C4-2B (cell line): ENCODE measurements around the gene ATOSB.
"Not testable (repeated sequence)": the region's sequence is repeated elsewhere in the genome, so short reads cannot be mapped to it uniquely, and the experiment has no call there.

ENCODE experiments used
- H3K27ac ChIP-seq: fragments of 450-650 bp; 2 replicates; pipeline ENCODE4 v1.5.1; 2017
- ZFX ChIP-seq: fragments of 450-650 bp; IDR thresholded peaks from 2 replicates; pipeline ENCODE4 v1.6.1; 2017
- TF ChIP-seq, protein P1 (sequence below): fragments of 450-650 bp; conservative IDR thresholded peaks from 2 replicates; pipeline ENCODE4 v1.5.1; 2017; ENCODE audit warnings: mild to moderate bottlenecking

Gene ATOSB, protein sequence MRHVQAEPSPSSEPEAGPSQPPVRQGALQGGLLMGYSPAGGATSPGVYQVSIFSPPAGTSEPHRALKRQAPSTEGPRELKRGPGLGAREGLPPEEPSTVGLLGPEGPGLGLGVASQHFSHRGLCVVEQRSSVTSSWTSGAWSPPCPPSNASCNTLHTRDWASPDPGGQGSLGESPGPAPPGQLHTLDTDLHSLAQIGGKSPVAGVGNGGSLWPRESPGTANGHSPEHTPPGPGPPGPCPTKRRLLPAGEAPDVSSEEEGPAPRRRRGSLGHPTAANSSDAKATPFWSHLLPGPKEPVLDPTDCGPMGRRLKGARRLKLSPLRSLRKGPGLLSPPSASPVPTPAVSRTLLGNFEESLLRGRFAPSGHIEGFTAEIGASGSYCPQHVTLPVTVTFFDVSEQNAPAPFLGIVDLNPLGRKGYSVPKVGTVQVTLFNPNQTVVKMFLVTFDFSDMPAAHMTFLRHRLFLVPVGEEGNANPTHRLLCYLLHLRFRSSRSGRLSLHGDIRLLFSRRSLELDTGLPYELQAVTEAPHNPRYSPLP

DNA sequence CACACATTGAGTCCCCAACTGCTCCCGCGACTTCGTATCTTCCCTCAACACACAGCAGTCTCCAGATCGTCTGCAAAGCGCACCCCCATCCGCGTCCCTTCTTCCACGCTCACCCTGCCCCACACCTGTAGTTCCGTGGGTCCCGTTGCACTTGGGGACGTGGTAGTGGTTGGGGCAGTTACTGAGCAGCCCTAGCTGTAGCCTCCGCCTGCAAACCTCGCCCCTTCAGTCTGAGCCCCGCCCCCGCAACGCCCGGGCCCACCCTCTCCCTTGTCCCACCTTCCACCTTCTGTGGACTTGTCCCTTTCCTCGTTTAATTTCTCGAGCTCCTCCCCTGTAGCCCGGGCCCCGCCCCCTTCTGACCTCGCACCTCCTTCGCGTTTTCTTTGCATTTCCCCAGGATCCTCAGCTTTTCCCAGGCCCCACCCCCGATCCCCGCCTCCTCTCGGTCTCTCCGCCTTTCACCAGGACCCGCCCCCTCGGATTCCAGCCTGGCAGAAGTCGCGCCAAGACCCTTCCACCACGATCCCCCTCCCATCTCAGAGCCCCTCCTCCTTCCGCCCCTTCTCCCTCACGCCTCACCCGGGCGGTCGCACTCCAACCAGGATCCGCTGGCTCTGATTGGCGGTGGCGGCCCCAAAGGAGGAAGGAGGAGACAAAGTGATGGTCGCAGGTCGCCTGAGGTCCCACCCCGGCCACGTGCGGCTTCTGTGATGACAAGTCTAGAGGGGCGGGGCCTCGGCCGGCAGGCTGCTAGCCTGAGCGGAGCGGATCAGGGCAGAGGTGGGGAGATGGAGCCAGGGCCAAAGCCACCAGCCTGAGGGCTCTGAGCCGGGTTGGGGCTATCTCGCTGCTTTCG lies at the start of gene ATOSB:
TSS of gene ATOSB (minus strand) at position 183 of the 859 bp plus-strand sequence. CDS start 7,588 bp downstream, outside the sequence.
- TF ChIP-seq, protein P1, sequence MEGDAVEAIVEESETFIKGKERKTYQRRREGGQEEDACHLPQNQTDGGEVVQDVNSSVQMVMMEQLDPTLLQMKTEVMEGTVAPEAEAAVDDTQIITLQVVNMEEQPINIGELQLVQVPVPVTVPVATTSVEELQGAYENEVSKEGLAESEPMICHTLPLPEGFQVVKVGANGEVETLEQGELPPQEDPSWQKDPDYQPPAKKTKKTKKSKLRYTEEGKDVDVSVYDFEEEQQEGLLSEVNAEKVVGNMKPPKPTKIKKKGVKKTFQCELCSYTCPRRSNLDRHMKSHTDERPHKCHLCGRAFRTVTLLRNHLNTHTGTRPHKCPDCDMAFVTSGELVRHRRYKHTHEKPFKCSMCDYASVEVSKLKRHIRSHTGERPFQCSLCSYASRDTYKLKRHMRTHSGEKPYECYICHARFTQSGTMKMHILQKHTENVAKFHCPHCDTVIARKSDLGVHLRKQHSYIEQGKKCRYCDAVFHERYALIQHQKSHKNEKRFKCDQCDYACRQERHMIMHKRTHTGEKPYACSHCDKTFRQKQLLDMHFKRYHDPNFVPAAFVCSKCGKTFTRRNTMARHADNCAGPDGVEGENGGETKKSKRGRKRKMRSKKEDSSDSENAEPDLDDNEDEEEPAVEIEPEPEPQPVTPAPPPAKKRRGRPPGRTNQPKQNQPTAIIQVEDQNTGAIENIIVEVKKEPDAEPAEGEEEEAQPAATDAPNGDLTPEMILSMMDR: no peak
- no peak for TF ChIP-seq ZFX
- peak within 1 kb of the TSS; percentile 60 for H3K27ac ChIP-seq

DNA sequence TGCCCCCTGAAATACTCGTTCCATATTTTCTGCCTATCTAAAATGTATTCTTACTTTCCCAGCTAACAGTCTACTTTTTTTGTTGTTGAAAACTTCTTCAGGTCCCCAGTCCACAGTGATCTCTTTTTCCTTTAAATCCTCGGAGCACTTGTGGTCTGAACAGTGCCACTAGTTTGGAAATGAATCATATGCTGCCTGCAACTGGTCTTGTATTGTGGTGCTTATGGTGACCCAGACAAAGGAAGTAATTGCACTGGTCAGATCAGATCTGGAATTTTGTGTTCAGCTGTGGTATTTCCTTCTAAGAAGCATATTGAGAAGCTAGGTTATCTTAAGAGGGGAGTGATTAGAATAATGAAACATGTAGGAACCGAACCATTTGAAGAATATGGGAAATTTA lies 49.0 kb upstream of the ATOSB start:
- TF ChIP-seq ZFX: no peak

DNA sequence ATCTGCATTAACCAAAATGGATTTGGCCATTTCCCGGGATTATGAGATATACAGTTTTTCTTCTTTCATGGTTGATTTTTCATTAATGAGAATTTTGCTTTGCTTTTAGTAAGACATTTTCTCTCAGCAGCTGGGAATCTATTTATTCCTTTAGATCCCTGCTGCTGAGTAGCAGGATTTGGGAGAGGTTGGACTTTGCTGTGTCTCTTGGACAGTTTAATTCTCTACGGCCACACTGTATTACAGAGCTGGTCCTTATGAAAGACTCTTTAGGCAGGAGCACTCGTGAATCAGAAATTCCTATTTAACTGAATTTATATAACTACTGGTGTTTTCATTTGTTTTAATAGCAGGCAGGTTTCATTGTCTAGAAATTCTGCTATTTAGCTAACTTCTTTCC lies 47.8 kb upstream of the ATOSB start:
- no peak overlapping the region for H3K27ac ChIP-seq
- TF ChIP-seq, protein P1: no peak
- TF ChIP-seq ZFX: no peak

More for the DNA sequence above, 49.0 kb upstream of the ATOSB start:
- no peak overlapping the region for H3K27ac ChIP-seq

DNA sequence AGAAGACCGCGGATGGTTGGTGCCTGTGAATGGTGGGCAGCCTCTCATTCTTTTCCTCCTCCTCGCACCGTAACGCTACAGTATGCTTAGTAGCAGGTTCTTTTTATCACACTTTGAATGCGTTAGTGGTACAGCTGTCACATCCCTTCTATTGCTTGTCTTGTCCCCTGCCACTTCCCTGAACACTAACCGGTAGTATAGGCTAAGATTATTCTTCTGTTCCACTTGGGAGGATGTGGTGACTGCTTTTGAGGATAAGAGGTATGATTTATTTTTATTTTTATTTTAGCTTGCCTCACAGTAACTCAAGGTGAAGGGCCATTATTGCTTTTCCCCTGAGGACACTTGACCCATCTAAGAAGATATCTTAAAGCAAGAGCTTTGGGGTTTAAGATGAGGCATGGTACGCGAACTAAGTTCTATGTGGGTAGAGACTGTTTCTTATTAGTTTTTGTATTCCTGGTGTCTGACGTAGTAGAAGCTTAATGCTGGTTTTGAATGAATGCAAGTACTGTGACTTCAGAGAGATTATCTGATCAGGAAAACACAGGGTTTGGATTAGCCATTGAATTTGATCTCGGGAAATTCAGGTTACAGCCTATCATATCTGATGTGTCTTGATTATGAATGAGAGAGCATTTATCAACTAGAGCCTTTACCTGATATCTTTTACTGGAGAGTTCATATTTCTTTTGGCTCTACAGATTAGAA lies 47.1 kb upstream of the ATOSB start:
- peak overlapping the region; percentile 85 for H3K27ac ChIP-seq
- TF ChIP-seq ZFX: no peak
- TF ChIP-seq, protein P1: no peak

DNA sequence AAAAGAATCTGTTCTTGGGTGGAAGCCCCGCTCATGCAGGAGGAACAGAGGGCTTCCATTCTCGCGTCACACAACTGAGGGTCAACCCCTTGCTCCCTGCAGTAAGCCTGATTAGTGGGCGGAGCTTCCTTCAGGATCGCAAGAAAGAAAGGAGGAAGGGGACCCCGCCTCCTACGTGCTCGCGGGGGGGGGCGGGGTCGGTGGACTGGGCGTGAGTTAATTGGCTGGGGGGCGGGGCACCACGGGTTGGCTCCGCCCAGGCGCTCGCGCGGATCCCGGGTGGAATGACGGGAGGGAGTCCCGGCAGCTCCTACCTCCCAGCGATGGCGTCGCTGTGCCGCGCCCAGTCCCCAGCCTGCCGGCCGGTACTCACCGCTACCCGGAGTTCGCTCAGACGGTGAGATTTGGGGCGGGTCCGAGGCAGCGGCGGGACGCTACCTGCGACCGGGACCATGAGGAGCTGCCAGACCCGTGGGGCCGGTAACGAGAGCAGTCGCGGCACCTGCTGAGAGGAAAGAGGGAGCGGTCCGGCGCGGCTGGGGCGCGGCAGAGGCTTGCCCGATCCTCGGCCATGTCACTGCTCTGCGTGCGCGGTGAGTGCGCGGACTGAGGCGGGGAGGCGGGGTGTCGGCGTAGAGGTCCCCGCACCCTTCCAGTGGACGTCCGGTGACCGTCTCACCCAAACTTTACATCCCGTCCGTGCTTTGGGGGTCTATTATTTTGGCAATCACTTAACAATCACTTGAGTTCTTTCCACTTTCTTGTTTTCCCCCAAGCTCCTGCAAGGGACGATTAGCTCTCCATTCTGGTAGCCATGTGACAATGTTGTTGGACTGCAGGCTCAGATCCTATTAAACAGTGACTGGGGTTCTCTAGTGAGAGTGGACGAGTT lies 46.3 kb upstream of the ATOSB start, which contains the start of gene UNC13B:
TSS of gene UNC13B (plus strand) at position 297 of the 892 bp plus-strand sequence. CDS start at position 572, 275 bp downstream.
- H3K27ac ChIP-seq: peak within 1 kb of the TSS; percentile 85
- TF ChIP-seq, protein P1: peak; percentile 41
- TF ChIP-seq ZFX: no peak

DNA sequence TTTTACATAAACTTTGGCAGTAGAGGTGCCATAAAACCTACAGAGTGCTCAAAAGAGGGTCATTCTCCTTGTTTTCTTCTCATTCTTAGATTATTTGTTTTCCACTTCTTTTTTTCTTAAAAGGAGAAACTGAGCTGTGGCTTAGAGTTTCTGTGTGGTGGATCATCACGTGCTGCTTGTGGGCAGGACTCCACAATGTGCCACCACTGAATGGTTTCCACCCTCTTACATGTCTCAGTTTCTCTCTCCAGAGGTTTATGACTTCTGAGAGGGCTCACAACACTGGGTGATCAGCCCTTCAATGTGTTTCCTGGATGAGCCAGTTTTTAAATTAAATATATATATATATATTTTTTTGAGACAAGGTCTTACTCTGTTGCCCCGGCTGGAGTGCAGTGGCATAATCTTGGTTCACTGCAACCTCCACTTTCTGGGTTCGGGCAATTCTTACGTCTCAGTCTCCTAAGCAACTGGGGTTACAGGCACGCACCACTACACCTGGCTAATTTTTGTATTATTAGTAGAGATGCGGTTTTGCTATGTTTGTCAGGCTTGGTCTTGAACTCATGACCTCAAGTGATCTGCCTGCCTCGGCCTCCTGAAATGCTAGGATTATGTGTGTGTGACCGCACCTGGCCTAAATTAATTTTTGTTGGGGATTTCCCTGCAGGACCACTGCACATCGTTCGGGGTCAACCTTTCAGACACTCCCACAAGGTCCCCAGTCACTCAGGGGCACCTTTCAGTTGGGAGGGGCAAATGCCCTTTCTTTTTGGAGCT lies 43.0 kb upstream of the ATOSB start:
- TF ChIP-seq, protein P1: no peak
- no peak for TF ChIP-seq ZFX

DNA sequence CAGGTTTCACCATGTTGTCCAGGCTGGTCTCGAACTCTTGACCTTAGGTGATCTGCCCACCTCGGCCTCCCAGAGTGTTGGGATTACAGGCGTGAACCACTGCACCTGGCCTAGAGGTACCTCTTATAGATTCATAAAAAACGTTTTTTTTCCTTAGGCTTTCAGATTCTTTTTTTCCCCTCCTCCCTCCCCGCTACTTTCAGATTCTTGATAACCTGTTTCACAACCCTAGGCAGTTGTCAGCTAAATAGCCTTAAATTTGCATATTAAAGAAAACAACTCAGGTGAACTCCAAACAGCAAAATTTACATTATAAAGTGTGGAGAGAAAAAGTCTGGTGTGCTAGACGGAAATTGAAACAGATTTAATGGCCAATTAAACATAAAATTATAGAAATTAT lies 42.2 kb upstream of the ATOSB start:
- H3K27ac ChIP-seq: not testable (repeated sequence)

More for the DNA sequence above, 43.0 kb upstream of the ATOSB start:
- no peak overlapping the region for H3K27ac ChIP-seq
